Measurements from ENCODE around the gene WNT7B.
A peak's percentile ranks its signal among the peaks of the same experiment; 100 is the strongest.

DNA sequence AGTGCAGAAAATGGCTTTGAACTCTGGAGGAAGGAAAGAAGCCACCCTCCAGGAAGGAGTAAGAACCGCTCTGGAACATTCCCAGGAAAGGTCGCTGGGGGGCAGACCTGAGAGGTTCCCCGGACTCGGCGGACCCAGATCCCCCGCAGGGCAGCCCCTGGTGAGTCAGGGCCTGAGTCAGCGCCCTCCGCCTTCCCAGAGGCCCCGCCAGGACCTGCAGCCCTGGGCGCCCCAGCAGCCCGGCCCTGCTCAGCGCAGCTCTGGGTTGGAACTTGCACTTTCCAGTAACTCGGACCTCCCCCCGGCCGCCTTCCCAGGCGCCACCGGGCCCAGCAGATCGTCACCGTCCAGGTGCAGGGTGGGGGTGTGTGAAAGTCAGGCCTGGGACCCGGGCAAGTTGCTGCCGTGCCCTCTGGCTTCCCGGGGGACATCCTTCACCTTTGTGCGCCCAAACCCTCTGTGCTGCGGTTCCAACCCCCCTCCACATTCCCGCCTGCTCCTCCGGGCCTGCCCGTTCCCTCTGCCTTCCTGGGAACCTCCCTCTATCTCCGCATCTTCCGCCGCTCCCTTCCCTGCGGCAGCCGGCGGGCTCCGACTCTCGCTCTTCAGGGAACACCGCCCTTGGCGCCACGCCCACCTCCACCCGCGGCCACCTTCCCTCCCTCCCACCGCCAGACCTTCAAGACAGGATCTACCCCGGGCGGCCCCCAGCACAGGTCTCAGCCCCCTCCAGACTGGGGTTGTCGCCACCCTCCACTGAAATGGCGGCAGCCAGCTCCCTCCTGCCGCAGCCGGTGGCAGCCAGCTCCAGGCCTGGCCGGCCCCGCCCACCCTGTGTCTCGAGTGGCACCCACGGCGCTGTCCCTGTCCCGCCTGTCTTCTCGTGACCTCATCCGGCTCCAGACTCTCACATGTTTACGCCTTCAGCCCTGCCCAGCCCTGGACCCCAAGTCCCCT is 36.8 kb upstream of the WNT7B start:
- TF ChIP-seq, protein P1, sequence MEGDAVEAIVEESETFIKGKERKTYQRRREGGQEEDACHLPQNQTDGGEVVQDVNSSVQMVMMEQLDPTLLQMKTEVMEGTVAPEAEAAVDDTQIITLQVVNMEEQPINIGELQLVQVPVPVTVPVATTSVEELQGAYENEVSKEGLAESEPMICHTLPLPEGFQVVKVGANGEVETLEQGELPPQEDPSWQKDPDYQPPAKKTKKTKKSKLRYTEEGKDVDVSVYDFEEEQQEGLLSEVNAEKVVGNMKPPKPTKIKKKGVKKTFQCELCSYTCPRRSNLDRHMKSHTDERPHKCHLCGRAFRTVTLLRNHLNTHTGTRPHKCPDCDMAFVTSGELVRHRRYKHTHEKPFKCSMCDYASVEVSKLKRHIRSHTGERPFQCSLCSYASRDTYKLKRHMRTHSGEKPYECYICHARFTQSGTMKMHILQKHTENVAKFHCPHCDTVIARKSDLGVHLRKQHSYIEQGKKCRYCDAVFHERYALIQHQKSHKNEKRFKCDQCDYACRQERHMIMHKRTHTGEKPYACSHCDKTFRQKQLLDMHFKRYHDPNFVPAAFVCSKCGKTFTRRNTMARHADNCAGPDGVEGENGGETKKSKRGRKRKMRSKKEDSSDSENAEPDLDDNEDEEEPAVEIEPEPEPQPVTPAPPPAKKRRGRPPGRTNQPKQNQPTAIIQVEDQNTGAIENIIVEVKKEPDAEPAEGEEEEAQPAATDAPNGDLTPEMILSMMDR (IDR thresholded peaks at IDR 0.05) = peak; percentile 45 to 74 (median 68)
- TF ChIP-seq POLR2AphosphoS5 (IDR thresholded peaks at IDR 0.05) = peak; percentile 76 to 90 (median 86)
